Ascending aorta (tissue), 2 donors: ENCODE measurements around the gene XYLT1. TPM values are rescaled to one million over a fixed set of nuclear protein-coding genes. Genes with fewer than 3 reads are reported as not detected.

Experiments used
- DNase-seq, 2 donors: peaks; one replicate each; pipeline ENCODE4 v3.0.0-alpha.2; 2019; ENCODE audit warnings: low spot score in 2 of 2
- H3K27ac ChIP-seq, 2 donors: fragments of 200-600 bp; sonication (generic); one replicate each; pipeline ENCODE4 v1.5.1; 2016 to 2017; ENCODE audit warnings: mild to moderate bottlenecking in 1 of 2
- H3K27me3 ChIP-seq: fragments of 200-600 bp; sonication (generic); one replicate; pipeline ENCODE4 v1.5.1; 2017
- H3K36me3 ChIP-seq, 2 donors: fragments of 200-600 bp; sonication (generic); one replicate each; pipeline ENCODE4 v1.5.1; 2016
- H3K4me1 ChIP-seq, 2 donors: fragments of 200-600 bp; sonication (generic); one replicate each; pipeline ENCODE4 v1.5.1; 2016 to 2017; ENCODE audit warnings: mild to moderate bottlenecking in 1 of 2
- H3K4me3 ChIP-seq, 2 donors: fragments of 200-600 bp; sonication (generic); one replicate each; pipeline ENCODE4 v1.5.1; 2016 to 2017; ENCODE audit warnings: mild to moderate bottlenecking in 1 of 2
- H3K9me3 ChIP-seq, 2 donors: fragments of 200-600 bp; sonication (generic); one replicate each; pipeline ENCODE4 v1.5.1; 2016
- CTCF ChIP-seq, 3 experiments: fragments of 200-600 bp in 2 of 3; fragments of 450-650 bp in 1 of 3; sonication (generic) in 2 of 3; IDR thresholded peaks; one replicate each; pipeline ENCODE4 v1.5.1; 2016 to 2019; ENCODE audit warnings: antibody characterized with exemption in 3 of 3, mild to moderate bottlenecking in 1 of 3, moderate library complexity in 1 of 3
- intact Hi-C: fragments of 100-400 bp; cut with DNase I; formaldehyde crosslinking; loops from one replicate; pipeline ENCODE4 v1.15.1; 2023
- total RNA-seq: library from RNA; depleted of rRNA; stranded (reverse); fragments of >200 nt; gene quantifications from one replicate; pipeline ENCODE4 v1.1.0, GENCODE V29; 2016

Gene XYLT1
- total RNA-seq, 1 donor from 2014 or later: 6.7 TPM

GRCh38 chr16:17302620-17303019, 168.1 kb downstream of the XYLT1 start:
- no peak overlapping the region for H3K27ac ChIP-seq
- peaks cover 4% of the 10 kb centered on the region in 2 donors for H3K4me1 ChIP-seq
- intact Hi-C loops: no loop called here

GRCh38 chr16:17302214-17302613, 168.5 kb downstream of the XYLT1 start:
- DNase-seq: no peak

More at GRCh38 chr16:17302620-17303019, 168.1 kb downstream of the XYLT1 start:
- Histone ChIP-seq H3K36me3 (no peaks in the 10 kb centered on the region), H3K27me3 (no peaks in the 10 kb centered on the region), H3K4me3 (no peak overlapping the region), H3K9me3 (no peaks in the 10 kb centered on the region)
- no peak for DNase-seq
- TF ChIP-seq CTCF (IDR thresholded peaks at IDR 0.05): no peak

GRCh38 chr16:17301593-17302135, 169.1 kb downstream of the XYLT1 start:
- Histone ChIP-seq H3K4me3 (no peak overlapping the region), H3K36me3 (no peaks in the 10 kb centered on the region), H3K27me3 (no peaks in the 10 kb centered on the region), H3K27ac (no peak overlapping the region), H3K9me3 (no peaks in the 10 kb centered on the region), H3K4me1 (peaks cover 4% of the 10 kb centered on the region in 2 donors)
- no peak for DNase-seq
- intact Hi-C loops: no loop called here
- no peak for TF ChIP-seq CTCF (IDR thresholded peaks at IDR 0.05)

More at GRCh38 chr16:17302214-17302613, 168.5 kb downstream of the XYLT1 start:
- H3K27me3 ChIP-seq: no peaks in the 10 kb centered on the region
- no peak overlapping the region for H3K27ac ChIP-seq
- intact Hi-C loops: no loop called here
- no peak for TF ChIP-seq CTCF (IDR thresholded peaks at IDR 0.05)
- H3K9me3 ChIP-seq: no peaks in the 10 kb centered on the region
- peaks cover 4% of the 10 kb centered on the region in 2 donors for H3K4me1 ChIP-seq
- no peaks in the 10 kb centered on the region for H3K36me3 ChIP-seq
- H3K4me3 ChIP-seq: no peak overlapping the region

- intact Hi-C loops: no loop called here
- Histone ChIP-seq H3K27ac (no peak overlapping the region), H3K27me3 (no peaks in the 10 kb centered on the region), H3K4me1 (peaks cover 4 to 8% of the 10 kb centered on the region in 2 donors), H3K36me3 (no peaks in the 10 kb centered on the region), H3K4me3 (no peak overlapping the region), H3K9me3 (no peaks in the 10 kb centered on the region)
- no peak for TF ChIP-seq CTCF (IDR thresholded peaks at IDR 0.05)
- DNase-seq: no peak
Observed at GRCh38 chr16:17301184-17301583, 169.6 kb downstream of the XYLT1 start.

- Histone ChIP-seq H3K4me1 (peaks cover 1 to 11% of the 10 kb centered on the region in 2 donors), H3K9me3 (no peaks in the 10 kb centered on the region), H3K36me3 (no peaks in the 10 kb centered on the region), H3K27me3 (no peaks in the 10 kb centered on the region), H3K4me3 (no peak overlapping the region), H3K27ac (no peak overlapping the region)
- TF ChIP-seq CTCF (IDR thresholded peaks at IDR 0.05): no peak
- intact Hi-C loops: no loop called here
- DNase-seq: no peak
Observed at GRCh38 chr16:17299790-17300189, 171.0 kb downstream of the XYLT1 start.

- Histone ChIP-seq H3K4me3 (no peak overlapping the region), H3K36me3 (no peaks in the 10 kb centered on the region), H3K27ac (no peak overlapping the region), H3K4me1 (peaks cover 0 to 7% of the 10 kb centered on the region in 2 donors), H3K27me3 (no peaks in the 10 kb centered on the region), H3K9me3 (no peaks in the 10 kb centered on the region)
- intact Hi-C loops: no loop called here
- no peak for TF ChIP-seq CTCF (IDR thresholded peaks at IDR 0.05)
- no peak for DNase-seq
Observed at GRCh38 chr16:17298238-17298637, 172.5 kb downstream of the XYLT1 start.
